Subcutaneous abdominal adipose tissue (tissue), 5 donors: ENCODE measurements around the gene MYO7B.
A peak's percentile ranks its signal among the peaks of the same experiment; 100 is the strongest.

Experiments used
- H3K27ac ChIP-seq: one replicate; pipeline ENCODE4 v1.7.0; 2013; ENCODE audit warnings: low read depth, mild to moderate bottlenecking, inconsistent platforms, low read length, moderate library complexity
- H3K27me3 ChIP-seq, 5 donors: one replicate each; pipeline ENCODE4 v1.7.0; 2013; ENCODE audit warnings: low read length in 5 of 5, inconsistent platforms in 1 of 5; ENCODE audit not compliant: control insufficient read depth in 5 of 5, insufficient read depth in 4 of 5
- H3K36me3 ChIP-seq, 5 donors: one replicate each; pipeline ENCODE4 v1.7.0; 2013; ENCODE audit warnings: low read length in 5 of 5; ENCODE audit not compliant: control insufficient read depth in 5 of 5, insufficient read depth in 5 of 5
- H3K4me1 ChIP-seq, 5 donors: one replicate each; pipeline ENCODE4 v1.7.0; 2013; ENCODE audit warnings: low read length in 5 of 5, mild to moderate bottlenecking in 3 of 5, moderate library complexity in 1 of 5; ENCODE audit not compliant: control insufficient read depth in 5 of 5, insufficient read depth in 5 of 5
- H3K4me3 ChIP-seq, 5 donors: one replicate each; pipeline ENCODE4 v1.7.0; 2013; ENCODE audit warnings: low read length in 5 of 5, low read depth in 1 of 5
- H3K9ac ChIP-seq, 5 donors: one replicate each; pipeline ENCODE4 v1.7.0; 2013; ENCODE audit warnings: low read length in 5 of 5, mild to moderate bottlenecking in 4 of 5, moderate library complexity in 3 of 5
- H3K9me3 ChIP-seq, 5 donors: one replicate each; pipeline ENCODE4 v1.7.0; 2013; ENCODE audit warnings: low read length in 5 of 5; ENCODE audit not compliant: control insufficient read depth in 5 of 5
- donor health status: healthy.
- donor health status: healthy.
- donor health status: healthy.
- donor health status: healthy.
- donor health status: healthy.

Gene MYO7B

GRCh38 chr2:127561371-127561770, 25.9 kb downstream of the MYO7B start:
- Histone ChIP-seq H3K4me1 (peaks cover 3 to 29% (median 21%) of the 10 kb centered on the region in 5 donors), H3K27me3 (no peaks in the 10 kb centered on the region), H3K9me3 (peaks cover 0 to 4% (median 3%) of the 10 kb centered on the region in 5 donors), H3K36me3 (no peaks in the 10 kb centered on the region), H3K9ac (no peak overlapping the region), H3K4me3 (no peak overlapping the region), H3K27ac (no peak overlapping the region)

- Histone ChIP-seq H3K4me1 (peaks cover 3 to 29% (median 21%) of the 10 kb centered on the region in 5 donors), H3K9me3 (peaks cover 0 to 4% (median 3%) of the 10 kb centered on the region in 5 donors), H3K27ac (peak overlapping the region; percentile 2)
These were observed 27.5 kb downstream of the MYO7B start for GRCh38 chr2:127562936-127563335.

GRCh38 chr2:127563458-127564428, 28.3 kb downstream of the MYO7B start:
- Histone ChIP-seq H3K27me3 (no peaks in the 10 kb centered on the region), H3K27ac (peak overlapping the region; percentile 2), H3K4me3 (no peak overlapping the region), H3K36me3 (no peaks in the 10 kb centered on the region), H3K9me3 (peaks cover 0 to 4% (median 3%) of the 10 kb centered on the region in 5 donors), H3K9ac (no peak overlapping the region), H3K4me1 (peaks cover 3 to 37% (median 25%) of the 10 kb centered on the region in 5 donors)

More at GRCh38 chr2:127562936-127563335, 27.5 kb downstream of the MYO7B start:
- no peak overlapping the region for H3K4me3 ChIP-seq
- no peaks in the 10 kb centered on the region for H3K27me3 ChIP-seq
- no peak overlapping the region for H3K9ac ChIP-seq
- H3K36me3 ChIP-seq: no peaks in the 10 kb centered on the region

- no peak overlapping the region for H3K9ac ChIP-seq
- H3K4me1 ChIP-seq: peaks cover 8 to 46% (median 33%) of the 10 kb centered on the region in 5 donors
- H3K27ac ChIP-seq: no peak overlapping the region
- H3K27me3 ChIP-seq: no peaks in the 10 kb centered on the region
- H3K36me3 ChIP-seq: no peaks in the 10 kb centered on the region
- no peak overlapping the region for H3K4me3 ChIP-seq
- H3K9me3 ChIP-seq: peaks cover 0 to 4% (median 3%) of the 10 kb centered on the region in 5 donors
These were observed 29.2 kb downstream of the MYO7B start for GRCh38 chr2:127564429-127565260.

GRCh38 chr2:127565261-127566138, 30.0 kb downstream of the MYO7B start:
- Histone ChIP-seq H3K9ac (no peak overlapping the region), H3K9me3 (peaks cover 0 to 4% (median 3%) of the 10 kb centered on the region in 5 donors), H3K36me3 (no peaks in the 10 kb centered on the region), H3K27ac (no peak overlapping the region), H3K4me1 (peaks cover 12 to 49% (median 34%) of the 10 kb centered on the region in 5 donors), H3K4me3 (no peak overlapping the region), H3K27me3 (no peaks in the 10 kb centered on the region)

- Histone ChIP-seq H3K36me3 (no peaks in the 10 kb centered on the region), H3K27ac (no peak overlapping the region)
These were observed 30.6 kb downstream of the MYO7B start for GRCh38 chr2:127566139-127566417.

GRCh38 chr2:127566576-127566975, 31.1 kb downstream of the MYO7B start:
- no peak overlapping the region for H3K9ac ChIP-seq
- H3K4me1 ChIP-seq: peaks cover 12 to 44% (median 32%) of the 10 kb centered on the region in 5 donors
- H3K4me3 ChIP-seq: no peak overlapping the region
- no peaks in the 10 kb centered on the region for H3K27me3 ChIP-seq
- H3K27ac ChIP-seq: no peak overlapping the region
- no peaks in the 10 kb centered on the region for H3K36me3 ChIP-seq
- peaks cover 0 to 4% (median 3%) of the 10 kb centered on the region in 5 donors for H3K9me3 ChIP-seq

More at GRCh38 chr2:127566139-127566417, 30.6 kb downstream of the MYO7B start:
- Histone ChIP-seq H3K9me3 (peaks cover 0 to 4% (median 3%) of the 10 kb centered on the region in 5 donors), H3K4me1 (peaks cover 12 to 48% (median 32%) of the 10 kb centered on the region in 5 donors), H3K4me3 (no peak overlapping the region), H3K27me3 (no peaks in the 10 kb centered on the region), H3K9ac (no peak overlapping the region)

- H3K4me3 ChIP-seq: no peak overlapping the region
- peaks cover 12 to 42% (median 32%) of the 10 kb centered on the region in 5 donors for H3K4me1 ChIP-seq
- H3K9me3 ChIP-seq: peaks cover 0 to 4% (median 3%) of the 10 kb centered on the region in 5 donors
- H3K27me3 ChIP-seq: no peaks in the 10 kb centered on the region
- H3K9ac ChIP-seq: no peak overlapping the region
- H3K36me3 ChIP-seq: no peaks in the 10 kb centered on the region
- no peak overlapping the region for H3K27ac ChIP-seq
These were observed 31.9 kb downstream of the MYO7B start for GRCh38 chr2:127567351-127567854.

GRCh38 chr2:127568128-127568527, 32.6 kb downstream of the MYO7B start:
- Histone ChIP-seq H3K4me1 (peaks cover 12 to 37% (median 31%) of the 10 kb centered on the region in 5 donors), H3K36me3 (no peaks in the 10 kb centered on the region), H3K9me3 (peaks cover 0 to 4% (median 3%) of the 10 kb centered on the region in 5 donors), H3K4me3 (no peak overlapping the region), H3K27me3 (no peaks in the 10 kb centered on the region), H3K9ac (no peak overlapping the region), H3K27ac (no peak overlapping the region)
